SJSA1 (cell line): ENCODE results near the gene KLRK1. TPM values are rescaled to one million over a fixed set of nuclear protein-coding genes. Genes with fewer than 3 reads are reported as not detected.
"Not testable (repeated sequence)": the region's sequence is repeated elsewhere in the genome, so short reads cannot be mapped to it uniquely, and the experiment has no call there.

Experiments used
- DNase-seq, 2 experiments: peaks; one replicate each; pipeline ENCODE4 v3.0.0-alpha.2; 2015 to 2020; ENCODE audit warnings: low spot score in 2 of 2, low read depth in 1 of 2
- H3K27ac ChIP-seq: fragments of 250-450 bp; sonication (Bioruptor Pico); 2 replicates; pipeline ENCODE4 v1.5.1; 2020; ENCODE audit warnings: mild to moderate bottlenecking, moderate library complexity
- H3K27me3 ChIP-seq: fragments of 250-450 bp; sonication (Bioruptor Pico); replicated peaks from 2 replicates; pipeline ENCODE4 v1.5.1; 2020; ENCODE audit warnings: mild to moderate bottlenecking, moderate library complexity
- H3K36me3 ChIP-seq: fragments of 250-450 bp; sonication (Bioruptor Pico); 2 replicates; pipeline ENCODE4 v1.5.1; 2020; ENCODE audit warnings: mild to moderate bottlenecking
- H3K4me1 ChIP-seq: fragments of 250-450 bp; sonication (Bioruptor Pico); replicated peaks from 2 replicates; pipeline ENCODE4 v1.6.1; 2021; ENCODE audit warnings: mild to moderate bottlenecking
- H3K4me3 ChIP-seq: fragments of 250-450 bp; sonication (Bioruptor Pico); 2 replicates; pipeline ENCODE4 v1.5.1; 2020; ENCODE audit warnings: mild to moderate bottlenecking
- H3K9me3 ChIP-seq: fragments of 250-450 bp; sonication (Bioruptor Pico); replicated peaks from 2 replicates; pipeline ENCODE4 v1.5.1; 2020; ENCODE audit warnings: mild to moderate bottlenecking
- total RNA-seq: library from RNA; depleted of rRNA; stranded (reverse); fragments of >200 nt; shearing (Covaris generic); gene quantifications from 2 replicates; pipeline ENCODE4 v1.2.3, GENCODE V29; 2014; rRNA removed

Gene KLRK1
- not detected in 2 replicates for total RNA-seq

DNA sequence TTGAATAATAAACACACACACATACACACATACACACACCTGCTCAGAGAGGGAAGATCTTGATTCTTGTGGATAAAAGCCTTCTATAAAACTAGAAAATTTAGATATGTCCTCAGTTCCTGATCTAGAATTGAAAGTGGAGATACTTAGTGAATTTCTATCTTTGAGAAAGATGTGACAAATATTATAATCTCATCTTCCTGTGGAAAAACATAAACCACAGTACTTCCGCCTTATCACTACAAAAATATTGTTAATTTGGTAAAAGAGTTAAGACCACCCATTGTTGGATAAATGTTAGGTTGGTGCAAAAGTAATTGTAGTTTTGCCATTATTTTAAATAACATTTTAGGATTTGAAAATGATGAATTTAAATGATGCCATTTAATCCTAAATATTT, at the start of gene KLRK1:
Gene KLRK1, minus strand, starts transcription at position 138 of the 400 bp plus-strand sequence. CDS start 1,231 bp downstream, outside the sequence.
- peaks cover 15% of the 10 kb centered on the region for H3K4me1 ChIP-seq
- no peaks in the 10 kb centered on the region for H3K9me3 ChIP-seq
- no peak within 1 kb of the TSS for H3K4me3 ChIP-seq
- no peak within 1 kb of the TSS for H3K27ac ChIP-seq
- no peak for DNase-seq
- no peaks in the 10 kb centered on the region for H3K36me3 ChIP-seq
- H3K27me3 ChIP-seq = no peaks in the 10 kb centered on the region

GRCh38 chr12:10437601-10438000, 47.8 kb upstream of the KLRK1 start:
- not testable (repeated sequence) for H3K4me3 ChIP-seq, H3K4me1 ChIP-seq, H3K9me3 ChIP-seq, DNase-seq, H3K27ac ChIP-seq, H3K36me3 ChIP-seq, H3K27me3 ChIP-seq

DNA sequence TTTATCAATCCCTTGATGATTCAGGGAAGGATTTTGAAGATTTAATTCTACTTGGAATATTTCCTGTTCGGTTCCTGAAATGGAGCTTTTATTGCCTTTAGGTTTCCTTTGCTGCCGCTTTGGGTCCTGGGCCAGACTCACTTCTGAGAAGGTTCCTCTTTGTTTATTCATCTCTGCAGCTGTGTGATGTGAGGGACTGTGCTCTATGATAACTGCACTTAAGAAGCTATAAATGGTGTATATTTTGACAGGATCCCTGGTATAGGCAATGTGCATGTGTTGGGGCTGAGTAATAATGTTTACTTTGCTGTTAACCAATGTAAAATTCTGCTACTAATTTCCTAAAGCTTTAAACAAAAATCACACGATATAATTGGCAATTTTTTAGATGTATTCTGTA, 46.0 kb upstream of the KLRK1 start, which contains the start of gene KLRC2:
Gene KLRC2, minus strand, starts transcription at position 195 of the 400 bp plus-strand sequence. Its CDS starts 24 bp downstream, at position 171.
- DNase-seq, H3K27ac ChIP-seq, H3K36me3 ChIP-seq, H3K4me3 ChIP-seq, H3K27me3 ChIP-seq, H3K9me3 ChIP-seq, H3K4me1 ChIP-seq: not testable (repeated sequence)

- not testable (repeated sequence) for H3K36me3 ChIP-seq, H3K9me3 ChIP-seq, H3K4me1 ChIP-seq, DNase-seq, H3K27me3 ChIP-seq, H3K27ac ChIP-seq, H3K4me3 ChIP-seq
Observed at GRCh38 chr12:10430623-10431022, 40.8 kb upstream of the KLRK1 start.

GRCh38 chr12:10425938-10426337, 36.1 kb upstream of the KLRK1 start:
- not testable (repeated sequence) for DNase-seq, H3K4me1 ChIP-seq, H3K4me3 ChIP-seq, H3K36me3 ChIP-seq, H3K9me3 ChIP-seq, H3K27me3 ChIP-seq, H3K27ac ChIP-seq

DNA sequence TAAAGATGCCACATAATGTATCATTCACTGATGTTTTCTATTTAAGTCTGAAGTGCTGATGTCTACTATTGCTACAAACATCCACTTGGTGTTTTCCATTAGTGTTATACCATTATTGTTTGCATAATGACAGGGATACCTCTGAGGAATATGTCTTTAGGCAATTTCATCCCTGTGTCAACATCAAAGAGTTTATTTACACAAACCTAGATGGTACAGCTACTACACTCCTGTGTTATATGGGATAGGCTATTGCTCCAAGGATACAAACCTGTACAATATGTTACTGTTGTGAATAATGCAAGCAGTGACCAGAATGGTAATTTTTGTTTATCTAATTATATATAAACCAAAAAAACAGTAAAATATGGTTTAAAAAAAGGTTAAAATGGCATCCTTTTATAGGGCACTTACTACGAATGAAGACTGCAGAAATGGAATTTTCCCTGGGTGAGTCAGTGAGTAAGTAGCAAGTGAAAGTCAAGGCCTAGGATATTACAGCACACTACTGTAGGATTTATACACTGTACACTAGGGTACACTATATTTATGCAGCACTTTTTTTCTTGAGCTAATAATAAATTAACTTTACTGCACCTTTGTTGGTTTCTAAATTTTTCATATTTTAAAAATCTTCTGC, 34.5 kb upstream of the KLRK1 start:
- not testable (repeated sequence) for H3K36me3 ChIP-seq, H3K4me1 ChIP-seq, H3K9me3 ChIP-seq, H3K4me3 ChIP-seq, H3K27ac ChIP-seq, H3K27me3 ChIP-seq
- DNase-seq = peak in 1 of 2 experiments; percentile 17

DNA sequence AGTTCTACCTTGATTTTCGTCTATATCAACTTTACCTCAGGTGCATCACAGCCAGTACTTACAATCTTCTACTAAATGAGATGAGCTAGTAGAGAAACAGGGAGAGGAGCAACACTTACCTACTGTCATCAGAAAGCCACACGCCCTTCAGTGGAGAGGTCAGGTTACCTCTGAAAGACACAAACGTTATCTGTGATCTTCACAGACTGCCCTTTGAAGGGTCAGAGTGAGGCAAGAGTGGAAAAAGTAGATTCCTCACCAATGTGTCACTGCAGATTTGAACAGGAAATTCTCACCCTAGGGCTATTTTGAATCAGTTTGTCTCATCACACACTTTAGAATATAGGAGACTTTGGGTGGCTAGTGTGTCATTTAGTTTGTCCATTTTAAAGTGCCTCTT, 32.3 kb upstream of the KLRK1 start:
- not testable (repeated sequence) for H3K27ac ChIP-seq, DNase-seq, H3K4me1 ChIP-seq, H3K36me3 ChIP-seq, H3K9me3 ChIP-seq, H3K27me3 ChIP-seq, H3K4me3 ChIP-seq

- not testable (repeated sequence) for DNase-seq, H3K27me3 ChIP-seq, H3K4me1 ChIP-seq, H3K36me3 ChIP-seq, H3K9me3 ChIP-seq, H3K4me3 ChIP-seq, H3K27ac ChIP-seq
Observed at GRCh38 chr12:10420334-10420733, 30.5 kb upstream of the KLRK1 start, which contains the start of gene KLRC3. Gene KLRC3 (minus strand): TSS chr12:10420595. CDS start chr12:10420550, 45 bp downstream.

- Histone ChIP-seq H3K9me3 (no peaks in the 10 kb centered on the region), H3K27ac (no peak within 1 kb of the TSS), H3K27me3 (no peaks in the 10 kb centered on the region), H3K4me1 (no peaks in the 10 kb centered on the region), H3K4me3 (no peak within 1 kb of the TSS), H3K36me3 (no peaks in the 10 kb centered on the region)
- no peak for DNase-seq
Observed at GRCh38 chr12:10409392-10409791, 19.6 kb upstream of the KLRK1 start, which contains the start of gene KLRC4. Gene KLRC4 (minus strand): TSS chr12:10409757. CDS start chr12:10409575, 182 bp downstream.

DNA sequence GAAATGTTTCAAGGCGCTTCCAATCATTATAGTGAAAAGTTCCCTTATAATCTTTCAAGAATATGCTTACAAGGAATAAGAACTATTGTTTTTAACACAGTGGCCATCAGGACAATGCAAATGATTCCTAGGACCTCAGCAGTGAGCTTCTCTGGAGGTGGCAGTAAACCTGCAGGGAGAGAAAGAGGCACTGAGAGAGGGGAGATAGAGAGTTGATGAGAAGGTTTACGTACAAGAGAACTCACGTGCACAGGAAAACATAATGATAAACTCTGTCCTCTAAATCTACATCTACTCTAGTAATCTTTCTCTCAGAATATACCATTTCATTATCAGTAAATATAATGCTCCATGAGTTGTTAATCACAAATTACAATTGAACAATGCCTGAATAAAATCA, 19.0 kb upstream of the KLRK1 start:
- H3K27me3 ChIP-seq = no peaks in the 10 kb centered on the region
- H3K4me3 ChIP-seq = no peak overlapping the region
- no peaks in the 10 kb centered on the region for H3K36me3 ChIP-seq
- no peak for DNase-seq
- H3K9me3 ChIP-seq = no peaks in the 10 kb centered on the region
- H3K27ac ChIP-seq = no peak overlapping the region
- H3K4me1 ChIP-seq = no peaks in the 10 kb centered on the region

- H3K4me1 ChIP-seq = no peaks in the 10 kb centered on the region
- H3K9me3 ChIP-seq = no peaks in the 10 kb centered on the region
- no peaks in the 10 kb centered on the region for H3K27me3 ChIP-seq
- H3K36me3 ChIP-seq = no peaks in the 10 kb centered on the region
- H3K4me3 ChIP-seq = no peak overlapping the region
- no peak overlapping the region for H3K27ac ChIP-seq
- DNase-seq = no peak
Observed at GRCh38 chr12:10406725-10407124, 16.9 kb upstream of the KLRK1 start.

- no peaks in the 10 kb centered on the region for H3K9me3 ChIP-seq
- H3K27ac ChIP-seq = no peak overlapping the region
- DNase-seq = no peak
- no peaks in the 10 kb centered on the region for H3K27me3 ChIP-seq
- no peak overlapping the region for H3K4me3 ChIP-seq
- no peaks in the 10 kb centered on the region; the same call in 1 of the 2 replicates for H3K4me1 ChIP-seq
- H3K36me3 ChIP-seq = no peaks in the 10 kb centered on the region
Observed at GRCh38 chr12:10405294-10405693, 15.5 kb upstream of the KLRK1 start.

GRCh38 chr12:10404798-10405197, 15.0 kb upstream of the KLRK1 start:
- Histone ChIP-seq H3K9me3 (no peaks in the 10 kb centered on the region), H3K36me3 (no peaks in the 10 kb centered on the region), H3K4me3 (no peak overlapping the region), H3K27me3 (no peaks in the 10 kb centered on the region), H3K4me1 (no peaks in the 10 kb centered on the region; the same call in 1 of the 2 replicates), H3K27ac (no peak overlapping the region)
- no peak for DNase-seq

DNA sequence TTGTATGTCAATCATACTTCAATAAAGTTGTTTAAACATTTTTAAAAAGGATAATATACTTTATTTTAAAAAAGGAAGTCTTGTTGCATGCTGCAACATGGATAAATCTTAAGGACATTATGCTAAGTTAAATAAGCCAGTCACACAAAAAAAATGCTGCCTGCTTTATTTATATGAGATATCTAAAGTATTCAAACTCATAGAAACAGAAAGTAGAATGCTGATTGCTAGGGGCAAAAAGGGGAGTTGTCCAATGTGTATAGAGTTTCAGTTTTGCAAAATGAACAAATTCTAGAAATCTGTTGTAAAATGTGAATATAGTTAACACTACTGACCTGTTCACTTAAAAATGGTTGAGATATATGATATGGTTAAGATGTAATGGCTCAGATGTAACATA, 11.0 kb upstream of the KLRK1 start:
- H3K4me3 ChIP-seq = no peak overlapping the region
- H3K9me3 ChIP-seq = no peaks in the 10 kb centered on the region
- peaks cover 11% of the 10 kb centered on the region for H3K4me1 ChIP-seq
- no peak for DNase-seq
- H3K27ac ChIP-seq = no peak overlapping the region
- H3K27me3 ChIP-seq = no peaks in the 10 kb centered on the region
- no peaks in the 10 kb centered on the region for H3K36me3 ChIP-seq

- H3K27me3 ChIP-seq = no peaks in the 10 kb centered on the region
Observed at GRCh38 chr12:10398168-10398567, 8.3 kb upstream of the KLRK1 start.

More at GRCh38 chr12:10398168-10398567, 8.3 kb upstream of the KLRK1 start:
- H3K4me1 ChIP-seq = peaks cover 25% of the 10 kb centered on the region
- no peak for DNase-seq
- H3K4me3 ChIP-seq = no peak overlapping the region
- H3K36me3 ChIP-seq = no peaks in the 10 kb centered on the region
- no peaks in the 10 kb centered on the region for H3K9me3 ChIP-seq
- H3K27ac ChIP-seq = no peak overlapping the region
